Omental fat pad (tissue), 4 donors: ENCODE data around the gene RBM19. TPM values are rescaled to one million over a fixed set of nuclear protein-coding genes. Genes with fewer than 3 reads are reported as not detected.

ENCODE experiments used
- ATAC-seq: fragments of 150-250 bp; one replicate; pipeline ENCODE4 v1.9.1; 2016; ENCODE audit warnings: mild to moderate bottlenecking, moderate library complexity; ENCODE audit not compliant: low FRiP score
- DNase-seq: peaks from one replicate; pipeline ENCODE4 v3.0.0-alpha.2; 2019; ENCODE audit warnings: low spot score
- total RNA-seq, 4 donors: library from RNA; depleted of rRNA; stranded (reverse); fragments of >200 nt; gene quantifications; one replicate each; pipeline ENCODE4 v1.1.0, GENCODE V29; 2016
- TF ChIP-seq, protein P1 (sequence below), 3 donors: fragments of 450-650 bp; IDR thresholded peaks; one replicate each; pipeline ENCODE4 v1.5.1; 2016 to 2017; ENCODE audit warnings: antibody characterized with exemption in 3 of 3, mild to moderate bottlenecking in 3 of 3, moderate library complexity in 2 of 3

RBM19 gene
- total RNA-seq, 4 donors from 2014 or later: 24.3 to 41.6 (median 28.7) TPM

DNA sequence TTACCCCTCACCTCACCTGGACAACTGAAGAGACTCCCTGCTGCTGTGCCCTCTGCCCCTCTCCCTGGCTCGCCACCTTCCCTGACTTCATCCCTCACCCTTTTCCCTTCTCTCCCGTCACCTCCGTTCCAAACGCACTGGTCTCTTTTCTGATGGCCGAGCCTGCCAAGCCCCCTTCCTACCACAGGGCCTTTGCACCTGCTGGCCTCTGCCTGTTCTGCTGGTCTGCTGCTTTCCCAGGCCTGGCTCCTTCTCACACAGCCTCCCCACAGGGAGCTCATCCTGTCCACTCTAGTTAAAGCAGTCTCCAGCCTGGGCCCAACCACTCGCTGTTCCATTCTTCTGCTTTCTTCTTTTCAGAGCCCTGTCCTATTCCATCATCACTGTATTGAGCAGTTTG is 34.6 kb downstream of the RBM19 start:
- DNase-seq: no peak
- TF ChIP-seq, protein P1, sequence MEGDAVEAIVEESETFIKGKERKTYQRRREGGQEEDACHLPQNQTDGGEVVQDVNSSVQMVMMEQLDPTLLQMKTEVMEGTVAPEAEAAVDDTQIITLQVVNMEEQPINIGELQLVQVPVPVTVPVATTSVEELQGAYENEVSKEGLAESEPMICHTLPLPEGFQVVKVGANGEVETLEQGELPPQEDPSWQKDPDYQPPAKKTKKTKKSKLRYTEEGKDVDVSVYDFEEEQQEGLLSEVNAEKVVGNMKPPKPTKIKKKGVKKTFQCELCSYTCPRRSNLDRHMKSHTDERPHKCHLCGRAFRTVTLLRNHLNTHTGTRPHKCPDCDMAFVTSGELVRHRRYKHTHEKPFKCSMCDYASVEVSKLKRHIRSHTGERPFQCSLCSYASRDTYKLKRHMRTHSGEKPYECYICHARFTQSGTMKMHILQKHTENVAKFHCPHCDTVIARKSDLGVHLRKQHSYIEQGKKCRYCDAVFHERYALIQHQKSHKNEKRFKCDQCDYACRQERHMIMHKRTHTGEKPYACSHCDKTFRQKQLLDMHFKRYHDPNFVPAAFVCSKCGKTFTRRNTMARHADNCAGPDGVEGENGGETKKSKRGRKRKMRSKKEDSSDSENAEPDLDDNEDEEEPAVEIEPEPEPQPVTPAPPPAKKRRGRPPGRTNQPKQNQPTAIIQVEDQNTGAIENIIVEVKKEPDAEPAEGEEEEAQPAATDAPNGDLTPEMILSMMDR (IDR thresholded peaks at IDR 0.05): no peak
- ATAC-seq: no peak

DNA sequence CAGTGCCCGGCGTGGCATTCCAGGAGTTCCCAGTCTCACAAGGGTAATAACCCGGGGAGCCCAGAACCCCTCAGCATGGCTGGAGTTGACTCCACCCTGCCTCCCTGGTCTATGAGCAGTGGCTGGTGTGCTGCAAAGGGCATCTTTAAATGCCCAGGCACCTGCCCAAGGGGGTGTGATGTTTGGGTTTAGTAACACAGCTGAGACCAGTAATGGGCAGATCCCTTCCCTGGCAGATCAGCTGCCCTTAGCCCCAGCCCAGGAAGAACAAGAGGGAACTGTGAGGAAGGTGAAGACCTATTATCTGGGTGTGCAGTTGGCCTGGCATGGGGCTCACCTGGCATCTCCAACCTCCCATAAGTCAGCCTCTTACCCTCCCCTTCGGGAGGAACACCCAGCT is 35.9 kb downstream of the RBM19 start:
- no peak for ATAC-seq
- TF ChIP-seq, protein P1 (IDR thresholded peaks at IDR 0.05): no peak
- DNase-seq: no peak

DNA sequence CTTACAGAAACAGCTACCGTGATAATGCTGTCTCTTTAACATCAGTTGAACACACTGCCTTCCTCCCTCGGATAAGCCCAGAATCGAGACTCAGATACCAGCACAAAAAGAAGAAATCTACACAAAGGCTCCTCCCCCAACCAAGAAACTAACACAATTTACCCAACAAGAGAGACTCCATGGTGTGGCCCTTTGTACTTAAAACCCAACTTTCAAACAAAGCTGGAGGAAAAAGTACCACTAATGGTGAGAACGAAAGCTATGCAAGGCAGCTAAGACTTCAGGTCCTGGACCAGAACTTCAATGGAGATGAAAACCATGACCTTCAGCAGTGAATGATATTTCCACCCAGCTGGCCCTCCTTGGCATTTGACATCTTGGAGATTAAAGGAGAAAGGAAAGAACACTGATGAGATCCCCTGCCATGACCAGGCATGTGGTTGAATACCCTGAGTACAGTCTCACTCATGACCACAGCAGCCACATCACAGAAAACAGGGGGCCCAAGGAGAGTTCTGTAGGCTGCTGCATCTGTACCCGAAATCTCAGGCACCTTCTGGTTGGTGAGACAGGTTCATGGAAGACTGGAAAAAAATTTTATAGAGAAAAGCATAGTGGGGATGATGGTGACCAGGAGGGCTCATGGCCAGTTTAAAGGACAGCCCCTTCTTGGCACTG is 36.7 kb downstream of the RBM19 start:
- DNase-seq (no peak), ATAC-seq (no peak)
- TF ChIP-seq, protein P1 (IDR thresholded peaks at IDR 0.05): no peak

DNA sequence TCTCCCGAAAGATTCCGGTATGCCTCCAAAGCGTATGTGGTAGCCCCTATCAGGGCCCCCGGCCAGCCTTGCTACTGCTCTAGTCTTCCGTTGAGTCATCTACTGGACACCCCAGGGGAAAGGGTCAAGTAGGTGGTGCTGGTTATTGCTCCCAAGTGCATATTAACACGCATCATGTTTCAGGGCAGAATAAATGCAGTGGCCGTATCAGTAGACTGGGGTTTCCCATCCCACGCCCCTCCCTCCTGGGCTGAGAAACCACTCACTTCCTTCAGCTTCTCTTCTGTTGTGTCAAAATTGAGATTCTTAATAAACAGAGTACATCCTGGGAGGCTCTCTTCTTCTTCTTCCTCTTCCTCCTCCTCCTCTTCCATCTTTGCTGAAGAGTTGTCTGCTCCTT is 39.3 kb downstream of the RBM19 start:
- TF ChIP-seq, protein P1 (IDR thresholded peaks at IDR 0.05): no peak
- no peak for ATAC-seq
- DNase-seq: no peak

DNA sequence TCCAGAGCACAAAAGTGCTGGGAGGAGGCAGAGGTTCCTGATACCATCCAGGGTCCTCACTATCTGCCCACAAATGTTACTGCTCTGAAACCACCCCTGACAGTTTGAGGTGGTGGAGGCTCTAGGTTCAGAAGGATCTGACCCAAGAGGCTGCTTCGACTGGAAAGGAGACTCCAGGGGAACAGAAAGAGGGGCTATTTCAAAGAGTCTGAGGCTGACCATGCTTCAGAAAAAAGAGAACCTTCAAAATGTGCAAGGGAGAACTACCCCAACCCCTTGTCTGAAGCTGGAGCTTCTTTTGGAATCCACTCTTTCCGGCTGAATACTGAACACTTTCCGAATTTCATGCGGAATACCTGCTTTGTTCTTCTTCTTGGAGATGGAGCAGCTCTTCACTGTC is 41.8 kb downstream of the RBM19 start:
- TF ChIP-seq, protein P1 (IDR thresholded peaks at IDR 0.05): no peak
- no peak for DNase-seq
- no peak for ATAC-seq

DNA sequence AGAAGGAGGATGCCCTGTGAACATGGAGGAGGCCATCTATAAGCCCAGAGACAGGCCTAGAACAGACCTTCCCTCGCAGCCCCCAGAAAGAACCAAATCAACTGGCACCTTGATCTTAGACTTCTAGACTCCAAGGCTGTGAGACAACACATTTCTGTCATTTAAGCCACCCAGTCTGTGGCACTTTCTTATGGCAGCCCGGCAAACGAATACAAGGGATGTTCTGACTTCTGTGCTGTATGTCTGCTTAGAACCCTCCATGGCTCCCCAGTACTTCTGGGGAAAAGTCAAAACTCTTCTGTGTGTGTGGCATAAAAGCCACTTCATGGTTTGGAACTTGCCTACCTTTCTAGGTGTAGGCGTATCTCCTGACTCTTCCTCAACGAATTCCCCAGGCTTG is 42.9 kb downstream of the RBM19 start:
- ATAC-seq: no peak
- no peak for DNase-seq
- TF ChIP-seq, protein P1 (IDR thresholded peaks at IDR 0.05): no peak

DNA sequence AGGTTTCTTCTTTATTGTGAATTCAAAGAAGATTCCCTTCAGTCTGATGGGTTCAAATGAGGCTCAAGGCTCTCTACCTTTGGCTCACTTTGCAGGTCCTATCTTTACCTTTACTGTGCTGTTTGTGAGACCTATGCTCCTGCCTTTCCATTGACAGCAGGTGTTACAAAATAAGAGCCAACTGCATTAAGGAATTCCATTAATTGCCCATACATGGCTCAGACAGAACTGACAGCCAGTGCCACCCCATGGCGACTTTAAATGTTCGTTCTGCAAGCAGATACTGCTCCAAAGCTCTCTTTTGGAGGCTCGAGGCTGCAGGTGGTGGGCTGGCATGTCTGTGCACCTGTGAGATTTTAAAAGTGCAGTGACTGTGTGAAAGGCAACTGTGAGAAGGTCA is 44.7 kb downstream of the RBM19 start:
- DNase-seq (no peak), ATAC-seq (no peak)
- TF ChIP-seq, protein P1 (IDR thresholded peaks at IDR 0.05): no peak
